WTC11 (cell line): ENCODE results near the gene ATP13A2. TPM values are rescaled to one million over a fixed set of nuclear protein-coding genes. Genes with fewer than 3 reads are reported as not detected.

Experiments
- ATAC-seq: fragments of 200-7000 bp; cut with Tn5 transposase; 2 replicates; pipeline ENCODE4 v1.10.0; 2021; ENCODE audit warnings: mild to moderate bottlenecking, moderate library complexity
- CTCF ChIA-PET: fragments of 300-600 bp; sonication (Branson Sonifier 250); formaldehyde crosslinking; loops from one replicate; lab custom pipeline; 2021; ENCODE audit warnings: antibody characterized with exemption; lab: Charles Lee
- POLR2A ChIA-PET: fragments of 350-600 bp; sonication (Branson Sonifier 250); formaldehyde crosslinking; loops from one replicate; lab custom pipeline; 2021; ENCODE audit warnings: antibody characterized with exemption; lab: Charles Lee
- DNase-seq: peaks from one replicate; pipeline ENCODE4 v3.0.0; 2021; ENCODE audit warnings: low spot score
- H3K27ac Mint-ChIP-seq: 2 replicates; pipeline ENCODE4 v1.8.0; 2021; ENCODE audit warnings: mixed read lengths
- H3K27me3 Mint-ChIP-seq: 2 replicates; pipeline ENCODE4 v1.8.0; 2021; ENCODE audit warnings: low read depth, mild to moderate bottlenecking, moderate library complexity, mixed read lengths
- H3K36me3 Mint-ChIP-seq: 2 replicates; pipeline ENCODE4 v1.8.0; 2021; ENCODE audit warnings: mixed read lengths
- H3K4me1 Mint-ChIP-seq: 2 replicates; pipeline ENCODE4 v1.8.0; 2022; ENCODE audit warnings: mixed read lengths
- H3K4me3 Mint-ChIP-seq: 2 replicates; pipeline ENCODE4 v1.8.0; 2021; ENCODE audit warnings: mild to moderate bottlenecking, moderate library complexity, mixed read lengths
- H3K9me3 Mint-ChIP-seq: 2 replicates; pipeline ENCODE4 v1.8.0; 2021; ENCODE audit warnings: mixed read lengths
- ARID4B ChIP-seq: sonication (generic); formaldehyde crosslinking; IDR thresholded peaks from 2 replicates; pipeline ENCODE4 v1.8.0; 2023; ENCODE audit warnings: missing genetic modification reagents, mild to moderate bottlenecking, borderline replicate concordance
- CREM ChIP-seq: sonication (generic); formaldehyde crosslinking; IDR thresholded peaks from 2 replicates; pipeline ENCODE4 v1.8.1; 2022; ENCODE audit warnings: mild to moderate bottlenecking, missing genetic modification reagents, moderate library complexity
- E2F5 ChIP-seq: sonication (generic); formaldehyde crosslinking; IDR thresholded peaks from 2 replicates; pipeline ENCODE4 v1.8.1; 2022; ENCODE audit warnings: mild to moderate bottlenecking, moderate library complexity, missing genetic modification reagents
- ELF4 ChIP-seq: sonication (generic); formaldehyde crosslinking; IDR thresholded peaks from 2 replicates; pipeline ENCODE4 v1.8.1; 2022; ENCODE audit warnings: low read depth, mild to moderate bottlenecking, moderate library complexity, missing genetic modification reagents
- ETV6 ChIP-seq: sonication (generic); formaldehyde crosslinking; IDR thresholded peaks from 2 replicates; pipeline ENCODE4 v1.8.1; 2022; ENCODE audit warnings: mild to moderate bottlenecking, missing genetic modification reagents
- FOXP4 ChIP-seq: sonication (generic); formaldehyde crosslinking; IDR thresholded peaks from 2 replicates; pipeline ENCODE4 v1.8.0; 2022; ENCODE audit warnings: mild to moderate bottlenecking, missing genetic modification reagents
- GABPB1 ChIP-seq: sonication (generic); formaldehyde crosslinking; IDR thresholded peaks from 2 replicates; pipeline ENCODE4 v1.8.1; 2023; ENCODE audit warnings: mild to moderate bottlenecking, missing genetic modification reagents
- HMGXB4 ChIP-seq: sonication (generic); formaldehyde crosslinking; IDR thresholded peaks from 2 replicates; pipeline ENCODE4 v1.8.1; 2023; ENCODE audit warnings: mild to moderate bottlenecking, moderate library complexity, missing genetic modification reagents
- MAX ChIP-seq: sonication (generic); formaldehyde crosslinking; IDR thresholded peaks from 2 replicates; pipeline ENCODE4 v1.8.0; 2022; ENCODE audit warnings: mild to moderate bottlenecking, missing genetic modification reagents
- SP1 ChIP-seq: sonication (generic); formaldehyde crosslinking; conservative IDR thresholded peaks from 2 replicates; pipeline ENCODE4 v1.8.1; 2022; ENCODE audit warnings: missing genetic modification reagents
- STAT6 ChIP-seq: sonication (generic); formaldehyde crosslinking; conservative IDR thresholded peaks from 2 replicates; pipeline ENCODE4 v1.8.1; 2023; ENCODE audit warnings: mild to moderate bottlenecking, low read depth, missing genetic modification reagents, moderate library complexity
- TEAD1 ChIP-seq: sonication (generic); formaldehyde crosslinking; IDR thresholded peaks from 2 replicates; pipeline ENCODE4 v1.8.0; 2022; ENCODE audit warnings: mild to moderate bottlenecking, missing genetic modification reagents
- USF1 ChIP-seq: sonication (generic); formaldehyde crosslinking; IDR thresholded peaks from 2 replicates; pipeline ENCODE4 v1.8.0; 2022; ENCODE audit warnings: mild to moderate bottlenecking, missing genetic modification reagents
- USF2 ChIP-seq: sonication (generic); formaldehyde crosslinking; IDR thresholded peaks from 2 replicates; pipeline ENCODE4 v1.8.1; 2023; ENCODE audit warnings: mild to moderate bottlenecking, missing genetic modification reagents, moderate library complexity
- ZNF219 ChIP-seq: sonication (generic); formaldehyde crosslinking; IDR thresholded peaks from 2 replicates; pipeline ENCODE4 v1.8.0; 2023; ENCODE audit warnings: missing genetic modification reagents, mild to moderate bottlenecking, borderline replicate concordance
- total RNA-seq: library from RNA; stranded (reverse); gene quantifications from 3 replicates; pipeline ENCODE4 v1.2.3, GENCODE V29; 2021

Gene ATP13A2
- total RNA-seq, 1 experiment from 2014 or later = 95.9 TPM

GRCh38 chr1:17053685-17054410, 42.1 kb upstream of the ATP13A2 start, which contains the start of gene SDHB:
SDHB (minus strand) TSS chr1:17054032; CDS start chr1:17054019, 13 bp downstream.
- CTCF ChIA-PET = interaction anchor here (0.7 kb wide), 1 partner anchor 204 kb away, joined by 3 read pairs; no protein-coding TSS in a partner anchor
- TF ChIP-seq ETV6 (CRISPR knock-in tag) (peak; percentile 57; the same call in 1 of the 2 replicates), GABPB1 (CRISPR knock-in tag) (peak; percentile 59), FOXP4 (peak; percentile 45; the same call in 1 of the 2 replicates), STAT6 (CRISPR knock-in tag) (no peak), SP1 (CRISPR knock-in tag) (peak; percentile 93), E2F5 (CRISPR knock-in tag) (no peak; the same call in 1 of the 2 replicates), ELF4 (CRISPR knock-in tag) (no peak), TEAD1 (CRISPR knock-in tag) (peak; percentile 56; the same call in 1 of the 2 replicates), ZNF219 (CRISPR knock-in tag) (0 out of 2 replicates have a peak, but pooled peaks have one; percentile 45), CREM (CRISPR knock-in tag) (peak; percentile 78; the same call in 1 of the 2 replicates), MAX (peak; percentile 69), USF1 (CRISPR knock-in tag) (peak; percentile 74; the same call in 1 of the 2 replicates), USF2 (peak; percentile 69), HMGXB4 (CRISPR knock-in tag) (0 out of 2 replicates have a peak, but pooled peaks have one; percentile 44), ARID4B (CRISPR knock-in tag) (peak; percentile 80; the same call in 1 of the 2 replicates)
- ATAC-seq = peak; percentile 98
- Mint-ChIP-seq H3K36me3 (peaks cover 7% of the 10 kb centered on the region), H3K27me3 (no peaks in the 10 kb centered on the region), H3K9me3 (no peaks in the 10 kb centered on the region), H3K4me1 (peaks cover 8% of the 10 kb centered on the region), H3K4me3 (peak within 1 kb of the TSS; percentile 99), H3K27ac (peak within 1 kb of the TSS; percentile 95)
- POLR2A ChIA-PET = no interaction called here
- peak; percentile 99 for DNase-seq
